Loucy (cell line): ENCODE measurements around the gene RGS6.

ENCODE experiments used
- H2AFZ ChIP-seq: fragments of 200-600 bp; sonication (generic); 2 replicates; pipeline ENCODE4 v1.6.0; 2016; ENCODE audit warnings: antibody characterized with exemption, mild to moderate bottlenecking, low read length, moderate library complexity
- H3F3A ChIP-seq: fragments of 200-600 bp; 2 replicates; pipeline ENCODE4 v1.6.0; 2016; ENCODE audit warnings: antibody characterized with exemption, low read depth, mild to moderate bottlenecking
- H3K27me3 ChIP-seq: fragments of 200-600 bp; sonication (generic); 2 replicates; pipeline ENCODE4 v1.6.1; 2014; ENCODE audit warnings: low read length, mild to moderate bottlenecking; ENCODE audit not compliant: insufficient read depth, poor library complexity, severe bottlenecking
- H3K36me3 ChIP-seq: fragments of 200-600 bp; sonication (generic); 2 replicates; pipeline ENCODE4 v1.6.1; 2016; ENCODE audit warnings: low read length; ENCODE audit not compliant: insufficient read depth
- H3K4me1 ChIP-seq: fragments of 200-600 bp; sonication (generic); 2 replicates; pipeline ENCODE4 v1.5.1; 2014; ENCODE audit warnings: low read length, mild to moderate bottlenecking; ENCODE audit not compliant: insufficient read depth, poor library complexity, severe bottlenecking
- H3K4me2 ChIP-seq: fragments of 200-600 bp; sonication (generic); 2 replicates; pipeline ENCODE4 v1.6.0; 2014; ENCODE audit warnings: antibody characterized with exemption, low read length, low read depth, mild to moderate bottlenecking; ENCODE audit not compliant: poor library complexity, severe bottlenecking
- H3K4me3 ChIP-seq: fragments of 200-600 bp; sonication (generic); 2 replicates; pipeline ENCODE4 v1.5.1; 2014; ENCODE audit warnings: low read length, mild to moderate bottlenecking, mixed read lengths; ENCODE audit not compliant: poor library complexity, severe bottlenecking
- H3K79me2 ChIP-seq: fragments of 200-600 bp; sonication (generic); 2 replicates; pipeline ENCODE4 v1.6.1; 2014; ENCODE audit warnings: low read length; ENCODE audit not compliant: insufficient read depth
- H3K9ac ChIP-seq: fragments of 200-600 bp; sonication (generic); 2 replicates; pipeline ENCODE4 v1.6.0; 2014; ENCODE audit warnings: mild to moderate bottlenecking, low read depth, low read length, moderate library complexity; ENCODE audit not compliant: poor library complexity, severe bottlenecking
- H3K9me2 ChIP-seq: fragments of 200-600 bp; sonication (generic); replicated peaks from 2 replicates; pipeline ENCODE4 v1.6.1; 2016; ENCODE audit warnings: low read depth, low read length, mixed read lengths
- H3K9me3 ChIP-seq: fragments of 200-600 bp; sonication (generic); 2 replicates; pipeline ENCODE4 v1.6.1; 2014; ENCODE audit warnings: mild to moderate bottlenecking, antibody characterized with exemption, low read length, low read depth; ENCODE audit not compliant: insufficient read depth
- H4K20me1 ChIP-seq: fragments of 200-600 bp; sonication (generic); 2 replicates; pipeline ENCODE4 v1.6.0; 2014; ENCODE audit warnings: antibody characterized with exemption, low read length, mild to moderate bottlenecking; ENCODE audit not compliant: insufficient read depth, poor library complexity, severe bottlenecking
- CTCF ChIP-seq: fragments of 200-600 bp; sonication (generic); conservative IDR thresholded peaks from 2 replicates; pipeline ENCODE4 v1.5.1; 2014; ENCODE audit warnings: mild to moderate bottlenecking, antibody characterized with exemption, low read length
- EZH2phosphoT487 ChIP-seq: fragments of 200-600 bp; IDR thresholded peaks from 2 replicates; pipeline ENCODE4 v1.6.1; 2018; ENCODE audit warnings: antibody characterized with exemption, mild to moderate bottlenecking, moderate library complexity, borderline replicate concordance

Gene RGS6

DNA sequence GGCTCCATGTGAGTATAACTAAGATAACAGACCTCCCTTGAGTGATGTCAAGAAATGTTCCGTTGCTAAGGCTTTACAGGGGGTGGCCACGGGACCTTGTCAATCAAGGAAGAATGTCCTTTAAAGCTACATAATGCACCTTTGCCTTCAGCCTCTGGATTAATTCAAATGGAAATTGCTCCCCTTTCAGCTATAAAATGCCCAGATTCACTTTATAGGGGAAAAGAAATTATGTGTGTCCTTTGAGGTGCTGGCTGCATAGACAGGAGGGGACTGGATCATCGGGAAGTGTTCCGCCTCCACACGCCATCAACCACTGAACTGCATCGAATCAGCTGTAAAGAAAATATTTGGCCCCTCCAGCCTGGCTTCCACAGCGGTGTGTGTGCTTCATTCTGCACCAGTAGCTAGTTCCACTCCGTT, 546.3 kb downstream of the RGS6 start:
- Histone ChIP-seq H3K79me2 (no peaks in the 10 kb centered on the region), H2AFZ (no peak overlapping the region), H3K36me3 (no peaks in the 10 kb centered on the region), H3K4me2 (no peak overlapping the region), H3K27me3 (no peaks in the 10 kb centered on the region), H4K20me1 (no peaks in the 10 kb centered on the region), H3K9me2 (no peaks in the 10 kb centered on the region), H3K4me3 (no peak overlapping the region), H3F3A (no peaks in the 10 kb centered on the region), H3K9ac (no peak overlapping the region), H3K4me1 (peaks cover 52% of the 10 kb centered on the region), H3K9me3 (no peaks in the 10 kb centered on the region)
- TF ChIP-seq CTCF (no peak), EZH2phosphoT487 (no peak)

- no peaks in the 10 kb centered on the region for H4K20me1 ChIP-seq
- H3K4me2 ChIP-seq, result no peak overlapping the region
- no peaks in the 10 kb centered on the region for H3K27me3 ChIP-seq
- no peaks in the 10 kb centered on the region for H3K9me2 ChIP-seq
- no peaks in the 10 kb centered on the region for H3K36me3 ChIP-seq
- TF ChIP-seq EZH2phosphoT487 (no peak), CTCF (no peak)
- H3K9ac ChIP-seq, result no peak overlapping the region
- H3K9me3 ChIP-seq, result no peaks in the 10 kb centered on the region
- no peaks in the 10 kb centered on the region for H3F3A ChIP-seq
- no peaks in the 10 kb centered on the region for H3K79me2 ChIP-seq
- no peak overlapping the region for H3K4me3 ChIP-seq
- H2AFZ ChIP-seq, result no peak overlapping the region
- peaks cover 52% of the 10 kb centered on the region for H3K4me1 ChIP-seq
Measured at GRCh38 chr14:72479461-72479931, 547.3 kb downstream of the RGS6 start.

- H3K9ac ChIP-seq, result peak overlapping the region; percentile 53
- no peaks in the 10 kb centered on the region for H3K36me3 ChIP-seq
- H3K4me1 ChIP-seq, result peaks cover 52% of the 10 kb centered on the region
- H2AFZ ChIP-seq, result peak overlapping the region; percentile 37
- no peaks in the 10 kb centered on the region for H4K20me1 ChIP-seq
- H3F3A ChIP-seq, result no peaks in the 10 kb centered on the region
- no peaks in the 10 kb centered on the region for H3K9me3 ChIP-seq
- H3K4me3 ChIP-seq, result peak overlapping the region; percentile 29
- no peaks in the 10 kb centered on the region for H3K9me2 ChIP-seq
- H3K79me2 ChIP-seq, result no peaks in the 10 kb centered on the region
- no peaks in the 10 kb centered on the region for H3K27me3 ChIP-seq
- H3K4me2 ChIP-seq, result peak overlapping the region; percentile 67
- TF ChIP-seq EZH2phosphoT487 (no peak), CTCF (no peak)
Measured at GRCh38 chr14:72480464-72481243, 548.4 kb downstream of the RGS6 start.
